Kidney (tissue), 14 donors: ENCODE measurements around the gene CHRNB4. TPM values are rescaled to one million over a fixed set of nuclear protein-coding genes. Genes with fewer than 3 reads are reported as not detected.

ENCODE experiments used
- DNase-seq, 5 donors: peaks; one replicate each; pipeline ENCODE4 v3.0.0-alpha.2; 2013 to 2020
- FAIRE-seq: peaks from 2 replicates; lab custom pipeline; 2012; peaks lifted over from hg19 to GRCh38; lab: Jason Lieb, UNC
- H3K27ac ChIP-seq, 2 donors: one replicate each; pipeline ENCODE4 v1.7.0; 2013; ENCODE audit warnings: low read depth in 2 of 2, low read length in 2 of 2, inconsistent platforms in 1 of 2
- H3K27me3 ChIP-seq: one replicate; pipeline ENCODE4 v1.7.1; 2013; ENCODE audit warnings: low read length, inconsistent platforms; ENCODE audit not compliant: control insufficient read depth, insufficient read depth
- H3K36me3 ChIP-seq, 3 donors: one replicate each; pipeline versions ENCODE4 v1.7.0 to v1.7.1; 2013; ENCODE audit warnings: low read length in 3 of 3, control low read depth in 1 of 3, inconsistent platforms in 1 of 3; ENCODE audit not compliant: insufficient read depth in 3 of 3, control insufficient read depth in 2 of 3
- H3K4me1 ChIP-seq, 3 donors: one replicate each; pipeline versions ENCODE4 v1.7.0 to v1.7.1; 2013; ENCODE audit warnings: low read length in 3 of 3, inconsistent platforms in 1 of 3, low read depth in 1 of 3; ENCODE audit not compliant: control insufficient read depth in 2 of 3, insufficient read depth in 2 of 3
- H3K4me3 ChIP-seq, 3 donors: one replicate each; pipeline versions ENCODE4 v1.7.0 to v1.8.1; 2013; ENCODE audit warnings: low read length in 3 of 3, control low read depth in 1 of 3, inconsistent platforms in 1 of 3
- H3K9ac ChIP-seq, 3 donors: one replicate each; pipeline versions ENCODE4 v1.7.0 to v1.7.1; 2013; ENCODE audit warnings: low read length in 3 of 3, control low read depth in 1 of 3, inconsistent platforms in 1 of 3
- H3K9me3 ChIP-seq, 3 donors: one replicate each; pipeline versions ENCODE4 v1.7.0 to v1.7.1; 2013; ENCODE audit warnings: low read length in 3 of 3, control low read depth in 1 of 3, inconsistent platforms in 1 of 3; ENCODE audit not compliant: control insufficient read depth in 2 of 3, insufficient read depth in 1 of 3
- CTCF ChIP-seq: IDR thresholded peaks from 3 replicates; pipeline ENCODE4 v1.5.1; 2012; ENCODE audit warnings: mild to moderate bottlenecking, moderate library complexity, borderline replicate concordance; ENCODE audit not compliant: insufficient read depth; ENCODE audit errors: extremely low read depth
- intact Hi-C: fragments of 100-400 bp; cut with DNase I; formaldehyde crosslinking; loops from one replicate; pipeline ENCODE4 v1.11.1; 2022
- polyA plus RNA-seq: library from polyadenylated mRNA; stranded (reverse); fragments of 350-450 nt; fragmentation: Illumina TruSeq; extraction: RNeasy Lipid Tissue Mini Kit (QIAGEN cat#74804); gene quantifications from one replicate; pipeline ENCODE4 v1.2.3, GENCODE V29; 2014; ENCODE audit warnings: low read depth, low replicate concordance; ENCODE audit not compliant: insufficient read depth
- total RNA-seq: library from RNA; stranded (reverse); fragmentation: NEBNext Ultra II Directional; extraction: Animal tissue kit (Norgen Biotek cat#: 25700); gene quantifications from one replicate; pipeline ENCODE4 v1.2.1, GENCODE V29; 2021
- donor health status: control.
- donor health status: control.
- donor health status: control.
- donor health status: control.
- donor health status: control.
- donor health status: DM: yes; HTN: yes; CAD: no.
- donor health status: Normal renal cell carcinoma (clear cell type).

CHRNB4 gene
- total and polyA plus RNA-seq, 2 donors from 2014 or later: 0.13 to 0.32 TPM

- H3K27ac ChIP-seq: no peak overlapping the region
- no peaks in the 10 kb centered on the region for H3K4me1 ChIP-seq
- no peaks in the 10 kb centered on the region for H3K27me3 ChIP-seq
- intact Hi-C loops: no loop called here
- no peaks in the 10 kb centered on the region for H3K36me3 ChIP-seq
- H3K9ac ChIP-seq: no peak overlapping the region
- TF ChIP-seq CTCF: no peak
- no peaks in the 10 kb centered on the region for H3K9me3 ChIP-seq
- H3K4me3 ChIP-seq: no peak overlapping the region
- DNase-seq: no peak
- no peak for FAIRE-seq
Observed at GRCh38 chr15:78598348-78598747, 42.7 kb downstream of the CHRNB4 start.

GRCh38 chr15:78597583-78597982 lies 43.4 kb downstream of the CHRNB4 start:
- intact Hi-C loops: no loop called here
- no peak for TF ChIP-seq CTCF

DNA sequence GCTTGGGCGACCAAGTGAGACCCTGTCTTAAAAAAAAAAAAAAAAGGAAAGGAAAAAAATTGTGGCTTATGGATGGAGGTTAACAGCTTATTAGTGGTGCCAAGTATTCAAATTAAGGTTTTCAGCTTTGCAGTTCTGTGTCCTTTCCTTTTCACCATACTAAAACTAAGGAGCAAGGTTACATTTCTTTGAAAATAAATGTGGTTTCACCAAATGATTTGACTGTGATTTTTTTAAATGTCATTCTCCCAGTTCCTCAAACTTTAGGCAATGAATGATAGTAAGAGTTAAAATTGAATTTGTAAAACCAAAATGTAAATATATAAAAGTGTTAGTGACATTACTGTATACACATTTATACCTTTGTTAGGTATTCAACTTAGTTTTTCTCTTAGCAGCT lies 66.1 kb downstream of the CHRNB4 start:
- Histone ChIP-seq H3K4me3 (no peak overlapping the region), H3K9ac (no peak overlapping the region), H3K27me3 (no peaks in the 10 kb centered on the region), H3K4me1 (no peaks in the 10 kb centered on the region), H3K27ac (no peak overlapping the region), H3K9me3 (no peaks in the 10 kb centered on the region), H3K36me3 (no peaks in the 10 kb centered on the region)
- intact Hi-C loops: no loop called here
- FAIRE-seq (no peak), DNase-seq (no peak)
- TF ChIP-seq CTCF: no peak

More at GRCh38 chr15:78597583-78597982, 43.4 kb downstream of the CHRNB4 start:
- Histone ChIP-seq H3K27me3 (no peaks in the 10 kb centered on the region), H3K4me3 (no peak overlapping the region), H3K27ac (no peak overlapping the region), H3K4me1 (no peaks in the 10 kb centered on the region), H3K9me3 (no peaks in the 10 kb centered on the region), H3K9ac (no peak overlapping the region), H3K36me3 (no peaks in the 10 kb centered on the region)
- DNase-seq (no peak), FAIRE-seq (no peak)

Other genes with a start within 250 kb of the CHRNB4 start
- gene IREB2, start 203.0 kb downstream of the CHRNB4 start, total RNA-seq: 48.7 TPM
- gene IREB2, start 203.0 kb downstream of the CHRNB4 start, polyA plus RNA-seq: 8.3 TPM
- 5.8 TPM for gene HYKK, start 133.6 kb downstream of the CHRNB4 start, total RNA-seq
- 14.3 TPM for gene HYKK, start 133.6 kb downstream of the CHRNB4 start, polyA plus RNA-seq
- 118 TPM for gene PSMA4, start 100.8 kb downstream of the CHRNB4 start, total RNA-seq
- 200 TPM for gene PSMA4, start 100.8 kb downstream of the CHRNB4 start, polyA plus RNA-seq
- 0.76 TPM for gene CHRNA5, start 75.7 kb downstream of the CHRNB4 start, total RNA-seq
- 0.41 TPM for gene CHRNA5, start 75.7 kb downstream of the CHRNB4 start, polyA plus RNA-seq
- gene CHRNA3, start 20.2 kb downstream of the CHRNB4 start, total RNA-seq: not detected
- gene CHRNA3, start 20.2 kb downstream of the CHRNB4 start, polyA plus RNA-seq: not detected
- gene ADAMTS7, start 170.3 kb upstream of the CHRNB4 start, total RNA-seq: 3.1 TPM
- gene ADAMTS7, start 170.3 kb upstream of the CHRNB4 start, polyA plus RNA-seq: 0.82 TPM
- gene MORF4L1, start 231.7 kb upstream of the CHRNB4 start, total RNA-seq: 325 TPM
- gene MORF4L1, start 231.7 kb upstream of the CHRNB4 start, polyA plus RNA-seq: 319 TPM